Caco-2 (cell line): Measurements from ENCODE around the gene TTLL5. TPM values are rescaled to one million over a fixed set of nuclear protein-coding genes. Genes with fewer than 3 reads are reported as not detected.

Experiments used
- BruUV-seq: library from RNA; stranded (reverse); fragments of 400-500 nt; replicated peaks from 2 replicates; lab custom pipeline; 2021; lab: Mats Ljungman, UMichigan
- CTCF ChIA-PET: fragments of 300-600 bp; sonication (Branson Sonifier 250); formaldehyde crosslinking; loops from one replicate; lab custom pipeline; 2022; ENCODE audit warnings: antibody characterized with exemption; lab: Charles Lee
- POLR2A ChIA-PET: fragments of 300-600 bp; sonication (Branson Sonifier 250); formaldehyde crosslinking; loops from one replicate; lab custom pipeline; 2022; ENCODE audit warnings: antibody characterized with exemption; lab: Charles Lee
- DNase-seq, 2 experiments: peaks; one replicate each; pipeline versions ENCODE4 v3.0.0 to v3.0.0-alpha.2; 2020 to 2022
- H3K27me3 ChIP-seq: replicated peaks from 2 replicates; pipeline ENCODE4 v1.6.0; 2011; ENCODE audit warnings: low read length; ENCODE audit not compliant: control insufficient read depth, insufficient read depth
- H3K36me3 ChIP-seq: 2 replicates; pipeline ENCODE4 v1.5.1; 2011; ENCODE audit warnings: low read length; ENCODE audit not compliant: control insufficient read depth, insufficient read depth
- H3K4me1 ChIP-seq: fragments of 250-450 bp; sonication (Bioruptor Pico); 2 replicates; pipeline ENCODE4 v1.5.1; 2020; ENCODE audit warnings: mild to moderate bottlenecking
- H3K4me3 ChIP-seq: 2 replicates; pipeline ENCODE4 v1.5.1; 2011; ENCODE audit warnings: low read depth, mild to moderate bottlenecking, control low read depth, low read length
- H3K9me3 ChIP-seq: fragments of 250-450 bp; sonication (Bioruptor Pico); 2 replicates; pipeline ENCODE4 v1.5.1; 2020; ENCODE audit warnings: mild to moderate bottlenecking, moderate library complexity
- H3K27ac Mint-ChIP-seq: one replicate; pipeline ENCODE4 v1.8.0; 2022; ENCODE audit warnings: mixed read lengths; ENCODE audit not compliant: unreplicated experiment
- H3K27me3 Mint-ChIP-seq: one replicate; pipeline ENCODE4 v1.8.0; 2022; ENCODE audit warnings: mixed read lengths; ENCODE audit not compliant: insufficient read depth, unreplicated experiment
- H3K36me3 Mint-ChIP-seq: one replicate; pipeline ENCODE4 v1.8.0; 2022; ENCODE audit warnings: mild to moderate bottlenecking, mixed read lengths; ENCODE audit not compliant: insufficient read depth, unreplicated experiment
- H3K4me1 Mint-ChIP-seq: one replicate; pipeline ENCODE4 v1.8.0; 2022; ENCODE audit warnings: low read depth, mixed read lengths; ENCODE audit not compliant: unreplicated experiment
- H3K4me3 Mint-ChIP-seq: one replicate; pipeline ENCODE4 v1.8.0; 2022; ENCODE audit warnings: mild to moderate bottlenecking, moderate library complexity, mixed read lengths; ENCODE audit not compliant: unreplicated experiment
- H3K9me3 Mint-ChIP-seq: one replicate; pipeline ENCODE4 v1.8.0; 2022; ENCODE audit warnings: mixed read lengths; ENCODE audit not compliant: unreplicated experiment
- CTCF ChIP-seq, 2 experiments: fragments of 200-600 bp in 1 of 2; IDR thresholded peaks; 1 replicate in 1 of 2; 2 replicates in 1 of 2; pipeline versions ENCODE4 v1.5.1 to v1.8.0; 2011 to 2022; ENCODE audit warnings: antibody characterized with exemption in 1 of 2, control low read depth in 1 of 2, inconsistent platforms in 1 of 2, low read depth in 1 of 2, low read length in 1 of 2, mild to moderate bottlenecking in 1 of 2, moderate library complexity in 1 of 2; ENCODE audit not compliant: insufficient read depth in 1 of 2, severe bottlenecking in 1 of 2, unreplicated experiment in 1 of 2
- intact Hi-C: fragments of 100-400 bp; cut with micrococcal nuclease; formaldehyde crosslinking; loops from one replicate; pipeline ENCODE4 v1.10.0; 2022; ENCODE audit not compliant: unreplicated experiment
- total RNA-seq: library from RNA; stranded (reverse); gene quantifications from 2 replicates; pipeline ENCODE4 v1.2.3, GENCODE V29; 2022

The TTLL5 gene
- total RNA-seq, 1 experiment from 2014 or later = 38.2 TPM

- no peaks in the 10 kb centered on the region for H3K4me1 ChIP-seq
- no peak overlapping the region for H3K4me3 Mint-ChIP-seq
- no peak overlapping the region for H3K27ac Mint-ChIP-seq
- no peak for TF ChIP-seq CTCF (IDR thresholded peaks at IDR 0.05; ENCODE audit: insufficient read depth in 1 of 2, low read depth in 1 of 2, low read length in 1 of 2, severe bottlenecking in 1 of 2, unreplicated experiment in 1 of 2)
- H3K4me3 ChIP-seq = no peak overlapping the region
- ChIA-PET POLR2A (no interaction called here), CTCF (no interaction called here)
- no peaks in the 10 kb centered on the region for H3K9me3 ChIP-seq
- H3K4me1 Mint-ChIP-seq = no peaks in the 10 kb centered on the region
- H3K36me3 ChIP-seq = no peaks in the 10 kb centered on the region; the same call in 1 of the 2 replicates
- no peak for DNase-seq
- intact Hi-C loops = no loop called here
- H3K36me3 Mint-ChIP-seq = peaks cover 5% of the 10 kb centered on the region
- no peaks in the 10 kb centered on the region for H3K27me3 ChIP-seq
- BruUV-seq = no TSS peak
- no peaks in the 10 kb centered on the region for H3K27me3 Mint-ChIP-seq
- H3K9me3 Mint-ChIP-seq = no peaks in the 10 kb centered on the region
Measured at GRCh38 chr14:75727124-75727523, 66.1 kb downstream of the TTLL5 start.

GRCh38 chr14:75732888-75733287, 71.8 kb downstream of the TTLL5 start:
- no peak for TF ChIP-seq CTCF (IDR thresholded peaks at IDR 0.05; ENCODE audit: insufficient read depth in 1 of 2, low read depth in 1 of 2, low read length in 1 of 2, severe bottlenecking in 1 of 2, unreplicated experiment in 1 of 2)
- intact Hi-C loops = no loop called here
- peaks cover 7% of the 10 kb centered on the region for H3K4me1 Mint-ChIP-seq
- no peaks in the 10 kb centered on the region for H3K27me3 Mint-ChIP-seq
- H3K9me3 Mint-ChIP-seq = no peaks in the 10 kb centered on the region
- peaks cover 12% of the 10 kb centered on the region for H3K36me3 Mint-ChIP-seq
- no peaks in the 10 kb centered on the region for H3K9me3 ChIP-seq
- no peaks in the 10 kb centered on the region for H3K4me1 ChIP-seq
- DNase-seq = no peak
- H3K27ac Mint-ChIP-seq = no peak overlapping the region
- no peaks in the 10 kb centered on the region; the same call in 1 of the 2 replicates for H3K36me3 ChIP-seq
- no TSS peak for BruUV-seq
- no peak overlapping the region for H3K4me3 ChIP-seq
- POLR2A ChIA-PET = no interaction called here
- H3K27me3 ChIP-seq = no peaks in the 10 kb centered on the region
- no peak overlapping the region for H3K4me3 Mint-ChIP-seq
- CTCF ChIA-PET = no interaction called here

- intact Hi-C loops = no loop called here
- H3K9me3 ChIP-seq = no peaks in the 10 kb centered on the region
- H3K4me3 Mint-ChIP-seq = no peak overlapping the region
- TF ChIP-seq CTCF (IDR thresholded peaks at IDR 0.05; ENCODE audit: insufficient read depth in 1 of 2, low read depth in 1 of 2, low read length in 1 of 2, severe bottlenecking in 1 of 2, unreplicated experiment in 1 of 2) = no peak
- H3K27me3 ChIP-seq = no peaks in the 10 kb centered on the region
- H3K4me1 Mint-ChIP-seq = peaks cover 7% of the 10 kb centered on the region
- no peaks in the 10 kb centered on the region; the same call in 1 of the 2 replicates for H3K36me3 ChIP-seq
- ChIA-PET POLR2A (interaction anchor here (0.6 to 0.7 kb wide), 2 partner anchors 37 to 243 kb away, joined by 3 to 7 read pairs; no protein-coding TSS in a partner anchor), CTCF (no interaction called here)
- H3K27ac Mint-ChIP-seq = no peak overlapping the region
- H3K9me3 Mint-ChIP-seq = no peaks in the 10 kb centered on the region
- no peaks in the 10 kb centered on the region for H3K27me3 Mint-ChIP-seq
- peaks cover 12% of the 10 kb centered on the region for H3K36me3 Mint-ChIP-seq
- DNase-seq = no peak
- no peak overlapping the region for H3K4me3 ChIP-seq
- no TSS peak for BruUV-seq
- no peaks in the 10 kb centered on the region for H3K4me1 ChIP-seq
Measured at GRCh38 chr14:75734854-75735253, 73.8 kb downstream of the TTLL5 start.
